Common myeloid progenitor, CD34-positive (primary cell): Measurements from ENCODE around the gene ODF4.
A peak's percentile ranks its signal among the peaks of the same experiment; 100 is the strongest.

ENCODE experiments used
- CTCF ChIA-PET: fragments of 350-600 bp; sonication (Branson Sonifier 250); formaldehyde crosslinking; loops from one replicate; lab custom pipeline; 2021; ENCODE audit warnings: antibody characterized with exemption; lab: Charles Lee
- POLR2A ChIA-PET: fragments of 350-600 bp; sonication (Branson Sonifier 250); formaldehyde crosslinking; loops from one replicate; lab custom pipeline; 2021; ENCODE audit warnings: antibody characterized with exemption; lab: Charles Lee
- DNase-seq, 3 donors: peaks; one replicate each; pipeline versions ENCODE4 v3.0.0 to v3.0.0-alpha.2; 2013
- H3K27ac ChIP-seq, 2 experiments: 1 replicate in 1 of 2; 2 replicates in 1 of 2; pipeline ENCODE4 v1.7.0; 2013; ENCODE audit warnings: inconsistent platforms in 2 of 2, low read length in 2 of 2, mild to moderate bottlenecking in 2 of 2, low read depth in 1 of 2, moderate library complexity in 1 of 2; ENCODE audit not compliant: severe bottlenecking in 2 of 2, insufficient read depth in 1 of 2, poor library complexity in 1 of 2
- H3K27me3 ChIP-seq, 5 experiments: replicated peaks in 2 of 5; 1 replicate in 3 of 5; 2 replicates in 2 of 5; pipeline versions ENCODE4 v1.6.1 to v1.7.0; 2013; ENCODE audit warnings: low read length in 4 of 5, mild to moderate bottlenecking in 2 of 5, moderate library complexity in 2 of 5, inconsistent platforms in 1 of 5; ENCODE audit not compliant: insufficient read depth in 5 of 5, control insufficient read depth in 4 of 5
- H3K36me3 ChIP-seq, 4 experiments: 1 replicate in 2 of 4; 2 replicates in 2 of 4; pipeline versions ENCODE4 v1.6.1 to v1.7.0; 2013; ENCODE audit warnings: low read length in 3 of 4, control low read depth in 1 of 4, mild to moderate bottlenecking in 1 of 4; ENCODE audit not compliant: control insufficient read depth in 4 of 4, insufficient read depth in 4 of 4
- H3K4me1 ChIP-seq, 4 experiments: 1 replicate in 3 of 4; 2 replicates in 1 of 4; pipeline versions ENCODE4 v1.6.1 to v1.7.1; 2013; ENCODE audit warnings: low read length in 3 of 4, mild to moderate bottlenecking in 3 of 4, control low read depth in 1 of 4, inconsistent platforms in 1 of 4, moderate library complexity in 1 of 4; ENCODE audit not compliant: control insufficient read depth in 4 of 4, insufficient read depth in 4 of 4; ENCODE audit errors: control extremely low read depth in 1 of 4
- H3K4me3 ChIP-seq, 7 experiments: 1 replicate in 4 of 7; 2 replicates in 3 of 7; pipeline versions ENCODE4 v1.5.1 to v1.7.0; 2013; ENCODE audit warnings: mild to moderate bottlenecking in 7 of 7, low read length in 6 of 7, moderate library complexity in 6 of 7, inconsistent platforms in 2 of 7, low read depth in 2 of 7, control low read depth in 1 of 7; ENCODE audit not compliant: insufficient read depth in 4 of 7, control insufficient read depth in 1 of 7; ENCODE audit errors: extremely low read depth in 1 of 7
- H3K9me3 ChIP-seq, 5 experiments: 1 replicate in 4 of 5; 2 replicates in 1 of 5; pipeline versions ENCODE4 v1.6.1 to v1.7.1; 2013; ENCODE audit warnings: low read length in 4 of 5, mild to moderate bottlenecking in 2 of 5, inconsistent platforms in 1 of 5, low read depth in 1 of 5, moderate library complexity in 1 of 5; ENCODE audit not compliant: control insufficient read depth in 4 of 5, insufficient read depth in 2 of 5; ENCODE audit errors: control extremely low read depth in 1 of 5
- WGBS: methylation state at CpG from one replicate; pipeline ENCODE4 v1.1.5; 2013; ENCODE audit not compliant: insufficient coverage; 5-methylcytosine and 5-hydroxymethylcytosine counted together

Gene ODF4

GRCh38 chr17:8324923-8325322 is 14.7 kb upstream of the ODF4 start:
- Histone ChIP-seq H3K9me3 (no peaks in the 10 kb centered on the region), H3K4me3 (peak overlapping the region in 1 of 7 experiments; percentile 5), H3K4me1 (peaks cover 0 to 32% (median 28%) of the 10 kb centered on the region in 4 experiments), H3K36me3 (no peaks in the 10 kb centered on the region), H3K27me3 (no peaks in the 10 kb centered on the region), H3K27ac (no peak overlapping the region)
- peak in 2 of 3 donors; percentile 22 to 28 for DNase-seq
- POLR2A ChIA-PET = no interaction called here
- WGBS = 100% methylated on average over 1 of the region's 5 CpGs
- CTCF ChIA-PET = interaction anchor here (0.8 to 5.8 kb wide), 7 partner anchors 11 to 69 kb away, joined by 3 to 36 read pairs (median 3); partner anchors contain the start of genes KRABD2 and ODF4

- CTCF ChIA-PET = interaction anchor here (0.6 to 5.8 kb wide), 7 partner anchors 9 to 49 kb away, joined by 3 to 36 read pairs (median 12); partner anchors contain the start of genes KRABD2 and ODF4
- Histone ChIP-seq H3K9me3 (no peaks in the 10 kb centered on the region), H3K4me1 (peaks cover 0 to 32% (median 28%) of the 10 kb centered on the region in 4 experiments), H3K27ac (peak overlapping the region in 1 of 2 experiments; percentile 6), H3K36me3 (no peaks in the 10 kb centered on the region), H3K27me3 (no peaks in the 10 kb centered on the region), H3K4me3 (peak overlapping the region; percentile 46 to 81 (median 69))
- peak; percentile 49 to 71 (median 62) for DNase-seq
- POLR2A ChIA-PET = interaction anchor here (0.6 to 1.3 kb wide), 3 partner anchors 34 to 57 kb away, joined by 3 to 6 read pairs (median 3); partner anchors contain the start of gene KRABD2
- WGBS = under 1% methylated on average over 33 of the region's 48 CpGs
These were observed 12.9 kb upstream of the ODF4 start for GRCh38 chr17:8326511-8327302.

GRCh38 chr17:8327303-8327649 is 12.4 kb upstream of the ODF4 start:
- Histone ChIP-seq H3K4me1 (peaks cover 0 to 32% (median 28%) of the 10 kb centered on the region in 4 experiments), H3K9me3 (no peaks in the 10 kb centered on the region), H3K4me3 (peak overlapping the region; percentile 46 to 81 (median 69)), H3K36me3 (no peaks in the 10 kb centered on the region), H3K27me3 (no peaks in the 10 kb centered on the region), H3K27ac (no peak overlapping the region)
- 21% methylated on average over 13 of the region's 25 CpGs for WGBS
- DNase-seq = peak in 2 of 3 donors; percentile 18 to 28
- ChIA-PET CTCF (interaction anchor here (0.6 to 5.8 kb wide), 6 partner anchors 8 to 49 kb away, joined by 3 to 36 read pairs (median 12); partner anchors contain the start of genes KRABD2 and ODF4), POLR2A (no interaction called here)

- DNase-seq = no peak
- POLR2A ChIA-PET = interaction anchor here (0.6 to 0.7 kb wide), 3 partner anchors 10 to 467 kb away, joined by 3 read pairs; no protein-coding TSS in a partner anchor
These were observed 7.5 kb upstream of the ODF4 start for GRCh38 chr17:8332128-8332527.

GRCh38 chr17:8332688-8333087 is 7.0 kb upstream of the ODF4 start:
- ChIA-PET CTCF (interaction anchor here (0.6 to 1.0 kb wide), 3 partner anchors 10 to 44 kb away, joined by 3 read pairs; partner anchors contain the start of gene KRABD2), POLR2A (no interaction called here)
- DNase-seq = no peak
- 98% methylated on average over 4 of the region's 5 CpGs for WGBS
- no peak overlapping the region for H3K27ac ChIP-seq
- no peaks in the 10 kb centered on the region for H3K27me3 ChIP-seq
- no peaks in the 10 kb centered on the region for H3K9me3 ChIP-seq
- no peak overlapping the region for H3K4me3 ChIP-seq
- peaks cover 2 to 6% (median 5%) of the 10 kb centered on the region in 4 experiments for H3K4me1 ChIP-seq
- no peaks in the 10 kb centered on the region for H3K36me3 ChIP-seq

More at GRCh38 chr17:8332128-8332527, 7.5 kb upstream of the ODF4 start:
- H3K4me1 ChIP-seq = peaks cover 0 to 6% (median 4%) of the 10 kb centered on the region in 4 experiments
- H3K27ac ChIP-seq = no peak overlapping the region
- H3K27me3 ChIP-seq = no peaks in the 10 kb centered on the region
- CTCF ChIA-PET = interaction anchor here (0.6 to 1.0 kb wide), 3 partner anchors 10 to 44 kb away, joined by 3 read pairs; partner anchors contain the start of gene KRABD2
- WGBS = 100% methylated on average over 1 of the region's 2 CpGs
- H3K9me3 ChIP-seq = no peaks in the 10 kb centered on the region
- no peaks in the 10 kb centered on the region for H3K36me3 ChIP-seq
- no peak overlapping the region for H3K4me3 ChIP-seq

- Histone ChIP-seq H3K27me3 (no peaks in the 10 kb centered on the region), H3K9me3 (no peaks in the 10 kb centered on the region), H3K27ac (no peak overlapping the region), H3K4me1 (peaks cover 7 to 12% (median 10%) of the 10 kb centered on the region in 4 experiments), H3K4me3 (no peak overlapping the region), H3K36me3 (no peaks in the 10 kb centered on the region)
- WGBS = 92% methylated on average over 3 of the region's 4 CpGs
- POLR2A ChIA-PET = no interaction called here
- no peak for DNase-seq
- CTCF ChIA-PET = interaction anchor here (0.6 kb wide), 1 partner anchor 13 kb away, joined by 6 read pairs; no protein-coding TSS in a partner anchor
These were observed 6.4 kb upstream of the ODF4 start for GRCh38 chr17:8333281-8333680.
